ENCODE measurements around the gene STOX2.

STOX2 gene, protein sequence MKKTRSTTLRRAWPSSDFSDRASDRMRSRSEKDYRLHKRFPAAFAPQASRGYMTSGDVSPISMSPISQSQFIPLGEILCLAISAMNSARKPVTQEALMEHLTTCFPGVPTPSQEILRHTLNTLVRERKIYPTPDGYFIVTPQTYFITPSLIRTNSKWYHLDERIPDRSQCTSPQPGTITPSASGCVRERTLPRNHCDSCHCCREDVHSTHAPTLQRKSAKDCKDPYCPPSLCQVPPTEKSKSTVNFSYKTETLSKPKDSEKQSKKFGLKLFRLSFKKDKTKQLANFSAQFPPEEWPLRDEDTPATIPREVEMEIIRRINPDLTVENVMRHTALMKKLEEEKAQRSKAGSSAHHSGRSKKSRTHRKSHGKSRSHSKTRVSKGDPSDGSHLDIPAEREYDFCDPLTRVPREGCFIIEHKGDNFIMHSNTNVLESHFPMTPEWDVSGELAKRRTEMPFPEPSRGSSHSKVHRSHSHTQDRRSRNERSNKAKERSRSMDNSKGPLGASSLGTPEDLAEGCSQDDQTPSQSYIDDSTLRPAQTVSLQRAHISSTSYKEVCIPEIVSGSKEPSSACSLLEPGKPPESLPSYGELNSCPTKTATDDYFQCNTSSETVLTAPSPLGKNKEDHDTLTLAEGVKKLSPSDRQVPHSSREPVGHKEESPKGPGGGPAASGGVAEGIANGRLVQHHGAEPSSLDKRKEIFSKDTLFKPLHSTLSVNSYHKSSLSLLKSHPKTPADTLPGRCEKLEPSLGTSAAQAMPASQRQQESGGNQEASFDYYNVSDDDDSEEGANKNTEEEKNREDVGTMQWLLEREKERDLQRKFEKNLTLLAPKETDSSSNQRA (N-terminal part only)

DNA sequence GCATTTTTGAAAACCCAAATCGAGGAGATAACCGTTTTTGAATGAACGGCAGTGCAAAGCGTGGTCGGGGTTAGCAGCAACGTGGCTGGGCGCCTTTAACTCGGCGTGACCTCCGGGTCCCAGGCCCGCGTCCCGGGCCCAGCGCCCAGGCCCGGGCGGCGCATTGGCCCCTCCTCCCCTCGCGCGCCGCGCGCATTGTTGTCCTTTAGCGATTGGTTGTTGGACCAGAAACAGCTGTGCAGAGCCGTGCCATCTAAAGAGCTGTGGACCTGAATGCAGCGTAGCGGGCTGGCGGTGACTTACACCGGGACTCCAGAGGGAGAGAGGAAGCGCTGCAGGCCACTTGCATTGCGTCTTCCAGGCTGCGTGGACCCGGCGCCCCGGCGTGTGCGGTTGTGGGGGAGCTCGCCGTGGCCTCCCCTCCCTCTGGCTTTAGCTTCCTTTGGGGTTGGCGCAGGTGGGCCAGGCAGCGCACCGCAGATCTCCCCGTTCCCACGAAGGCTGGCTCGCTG, at the start of gene STOX2:
TSS of gene STOX2 (plus strand) at position 227 of the 512 bp plus-strand sequence. CDS start 1,484 bp downstream, outside the sequence.
- DNase-seq = no peak

DNA sequence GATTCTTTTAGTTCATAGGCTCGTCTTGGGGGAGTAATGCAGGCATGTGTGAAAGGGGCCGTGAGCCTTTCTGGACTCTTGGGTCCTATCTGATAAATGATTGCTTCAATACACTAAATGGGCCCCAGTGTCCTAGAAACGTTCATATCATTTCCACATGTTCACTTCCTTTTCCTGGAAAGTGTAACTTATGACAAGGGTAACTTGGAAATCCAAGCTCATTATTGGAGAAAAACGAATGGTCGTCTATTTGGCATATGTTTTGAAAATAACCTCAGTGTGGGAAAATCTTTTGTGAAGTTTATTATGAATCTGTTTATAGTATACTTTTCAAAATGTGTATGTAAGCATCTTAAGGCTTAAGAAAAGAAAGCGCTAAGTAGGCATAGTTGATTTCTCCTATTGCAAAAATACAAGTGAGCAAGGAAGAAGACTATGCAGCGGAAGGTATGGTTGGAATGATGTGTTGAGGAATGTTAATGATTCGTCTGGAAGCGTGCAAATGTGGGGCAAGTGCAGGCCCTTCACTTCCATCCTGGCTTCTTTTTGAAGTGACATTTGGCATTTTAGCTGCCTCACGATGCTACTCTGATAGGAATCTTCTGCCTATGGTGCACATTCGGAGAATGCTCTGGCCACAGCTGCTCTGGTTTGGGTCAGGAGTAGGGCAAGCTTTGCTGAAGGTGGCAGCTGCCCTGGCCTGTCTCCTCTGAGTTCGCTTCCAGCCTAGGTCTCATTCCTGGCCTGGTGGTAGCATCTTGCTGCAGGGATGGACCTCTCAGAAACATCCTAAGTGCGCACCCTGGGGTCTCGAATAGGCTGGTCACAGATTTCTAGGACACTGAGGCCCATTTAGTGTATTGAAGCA, 49.5 kb upstream of the STOX2 start:
- no peak for DNase-seq

DNA sequence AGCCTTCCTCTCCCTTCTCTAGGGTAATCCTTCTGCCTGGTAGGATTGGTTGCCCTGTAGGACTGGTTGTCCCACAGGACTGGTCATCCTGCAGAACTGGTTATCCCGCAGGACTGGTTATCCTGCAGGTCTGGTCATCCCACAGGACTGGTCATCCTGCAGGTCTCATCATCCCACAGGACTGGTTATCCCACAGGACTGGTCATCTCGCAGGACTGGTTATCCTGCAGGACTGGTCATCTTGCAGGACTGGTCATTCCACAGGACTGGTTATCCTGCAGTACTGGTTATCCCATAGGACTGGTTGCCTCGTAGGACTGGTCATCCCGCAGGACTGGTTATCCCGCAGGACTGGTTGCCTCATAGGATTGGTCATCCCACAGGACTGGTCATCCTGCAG, 48.1 kb upstream of the STOX2 start:
- DNase-seq = no peak

DNA sequence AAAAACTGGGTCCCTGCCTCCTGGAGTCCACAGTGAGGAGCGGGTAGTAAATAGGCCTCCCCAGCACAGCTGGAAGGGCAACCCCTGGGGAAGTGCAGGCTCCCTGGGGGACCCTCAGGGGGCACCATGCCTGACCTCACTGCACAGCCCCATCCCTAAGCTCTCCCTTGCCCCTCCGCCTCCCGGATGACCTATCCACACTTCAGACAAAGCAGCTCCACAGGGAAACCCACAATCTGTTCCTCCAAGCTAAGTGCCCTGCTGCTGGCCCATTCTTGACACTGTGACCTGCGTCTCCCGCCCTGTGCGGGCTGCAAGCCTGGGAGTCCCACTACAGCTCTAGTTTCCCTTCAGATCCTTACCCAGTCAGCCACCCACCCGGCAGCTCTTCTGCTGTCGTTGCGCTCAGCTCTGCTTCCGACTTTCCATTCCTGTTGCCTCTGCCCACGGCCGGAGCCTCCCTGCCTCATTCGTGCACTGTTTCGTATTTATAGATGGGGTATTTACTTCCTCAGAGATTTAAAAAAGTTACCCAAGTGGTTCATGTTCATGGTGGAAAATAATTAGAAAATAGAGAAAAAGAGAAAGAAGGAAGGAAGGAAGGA, 47.0 kb upstream of the STOX2 start:
- no peak for DNase-seq

DNA sequence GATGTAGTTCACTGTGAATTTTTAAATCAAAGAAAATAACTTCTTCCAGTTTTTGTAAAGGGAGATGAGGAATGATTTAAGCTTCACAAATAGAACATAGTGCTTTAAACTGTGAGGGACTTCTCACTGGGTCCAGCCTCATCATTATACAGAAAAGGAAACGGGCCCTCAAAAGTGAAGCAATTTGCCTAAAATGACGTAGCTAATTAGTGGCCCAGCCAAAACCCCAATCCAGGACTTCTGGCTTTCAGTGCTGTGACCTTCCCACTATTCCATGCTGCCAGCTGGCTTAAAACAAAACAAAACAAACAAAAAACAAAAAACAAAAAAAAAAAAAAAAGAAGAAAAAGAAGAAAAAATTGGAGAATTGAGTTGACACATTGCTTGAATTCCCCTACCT, 45.0 kb upstream of the STOX2 start:
- DNase-seq = no peak

DNA sequence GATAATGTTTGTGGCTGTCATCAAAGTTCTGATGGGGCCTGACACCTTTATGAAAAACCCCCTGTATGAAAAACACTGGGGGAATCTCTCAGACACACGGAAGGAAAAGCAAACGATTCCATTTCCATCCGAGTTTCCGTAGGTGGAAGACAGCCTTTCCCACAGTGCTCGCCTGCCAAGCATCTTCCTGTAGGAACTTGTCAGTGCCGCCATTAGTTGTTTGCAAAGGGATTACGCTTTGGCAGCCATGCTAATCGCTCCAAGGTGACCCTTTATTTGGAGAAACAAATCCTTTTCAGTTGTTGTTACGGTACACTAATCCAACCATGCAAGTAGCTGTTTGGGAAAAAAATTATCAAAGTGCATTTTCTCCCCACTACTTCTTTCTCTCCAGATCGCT, 44.4 kb upstream of the STOX2 start:
- no peak for DNase-seq

DNA sequence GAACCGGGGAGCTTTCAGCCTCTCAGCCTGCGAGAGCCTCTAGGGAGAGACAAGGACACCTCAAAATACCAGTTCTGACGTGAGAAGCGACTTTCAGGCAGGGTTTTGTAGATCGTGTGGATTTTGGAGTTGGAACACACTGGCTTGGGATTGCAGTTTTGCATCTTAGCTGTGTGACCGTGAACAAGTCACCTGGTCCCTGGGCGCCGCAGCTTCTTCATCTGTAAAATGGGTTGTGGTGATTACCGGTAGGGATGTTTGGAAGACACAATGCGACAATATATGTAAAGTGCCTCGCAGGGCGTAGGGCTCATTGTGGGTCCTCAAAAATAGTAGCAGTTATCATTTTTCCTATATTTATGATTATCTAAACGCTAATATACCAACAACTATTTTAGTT, 43.7 kb upstream of the STOX2 start:
- no peak for DNase-seq

DNA sequence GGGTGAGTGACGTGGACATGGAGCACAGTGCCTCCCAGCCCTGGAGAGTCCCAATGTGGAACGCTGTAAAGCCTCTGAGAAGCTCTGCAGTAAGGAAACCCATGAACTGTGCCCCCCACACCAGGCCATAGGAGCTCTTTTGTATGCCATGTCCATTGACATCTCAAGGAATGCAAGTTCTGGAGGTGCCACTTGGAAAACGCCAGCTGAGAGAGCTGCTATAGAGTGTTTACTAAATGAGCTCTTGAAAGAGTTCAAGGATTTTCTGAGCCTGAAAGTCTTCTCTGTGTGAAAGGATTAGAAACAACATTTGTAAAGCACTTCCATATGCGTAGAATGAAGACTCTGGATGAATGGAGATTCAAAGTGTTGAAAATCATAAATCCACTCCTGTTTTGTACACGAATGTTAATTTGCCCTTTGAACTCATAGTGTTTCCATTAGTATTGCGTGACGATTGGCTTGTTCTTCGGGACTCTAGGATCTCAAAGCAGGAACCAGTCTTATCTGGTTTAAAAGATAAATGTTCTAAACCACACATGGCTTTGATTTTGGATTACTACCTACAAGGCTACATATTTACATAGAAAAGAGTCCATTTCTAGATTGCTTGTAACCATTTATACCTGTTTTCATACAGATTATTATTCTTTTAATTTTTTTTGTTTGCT, 41.8 kb upstream of the STOX2 start:
- DNase-seq = no peak

DNA sequence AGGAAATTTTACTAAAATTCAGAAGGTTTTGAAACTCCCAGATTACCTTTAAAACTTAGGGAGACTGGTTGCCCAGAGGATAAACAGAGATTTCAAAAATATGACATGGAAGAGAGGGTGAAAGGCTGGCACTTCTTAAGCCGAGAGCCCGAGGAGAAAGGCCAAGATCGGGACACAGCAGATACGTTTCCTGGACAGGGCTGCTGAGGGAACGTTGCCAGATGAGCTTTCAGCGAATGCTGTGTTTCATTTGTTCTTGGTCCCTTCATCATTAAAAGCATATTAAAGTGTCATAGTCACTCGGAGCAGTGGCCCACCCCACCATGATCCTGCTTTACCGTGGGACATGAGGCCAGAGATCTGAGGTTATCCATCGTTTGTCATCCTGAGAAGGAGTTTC, 37.9 kb upstream of the STOX2 start:
- DNase-seq = no peak

DNA sequence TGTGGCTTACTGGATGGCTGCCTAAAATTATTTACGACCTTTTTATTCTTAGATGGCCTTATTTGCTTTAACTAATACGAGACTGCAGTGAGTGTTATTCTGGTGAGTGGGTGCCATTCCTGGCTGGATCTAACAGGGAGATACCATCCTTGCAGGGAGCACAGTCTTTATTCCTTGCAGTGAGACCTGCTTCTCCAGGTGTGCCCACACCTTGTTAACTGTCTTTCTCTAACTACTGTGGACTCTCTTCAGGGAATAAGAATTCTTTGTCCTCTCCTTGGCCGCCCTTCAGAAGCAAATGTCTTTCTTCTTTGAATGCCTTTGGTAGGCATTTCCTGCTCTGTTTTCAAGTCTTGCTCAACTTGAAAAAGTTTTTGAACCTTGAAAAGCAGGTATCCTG, 34.1 kb upstream of the STOX2 start:
- DNase-seq = no peak

DNA sequence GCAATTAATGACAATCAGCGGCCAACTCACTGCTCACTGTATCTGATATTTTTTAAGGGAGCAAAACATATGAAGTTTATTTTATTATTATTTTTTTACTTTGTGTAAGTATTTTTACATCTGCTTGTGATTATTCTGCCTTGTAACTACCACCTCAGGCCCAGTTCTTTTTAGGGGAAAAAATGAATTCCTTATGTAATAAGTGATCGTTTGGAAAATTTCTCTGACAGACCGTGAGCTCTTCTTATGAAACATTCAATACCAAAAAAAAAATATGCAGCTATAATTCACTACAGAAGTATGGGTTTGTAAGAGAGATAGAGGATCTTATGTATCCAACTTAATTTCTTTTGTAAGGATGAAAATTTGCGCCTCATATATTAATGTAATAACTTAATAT, 33.5 kb upstream of the STOX2 start:
- DNase-seq = no peak

DNA sequence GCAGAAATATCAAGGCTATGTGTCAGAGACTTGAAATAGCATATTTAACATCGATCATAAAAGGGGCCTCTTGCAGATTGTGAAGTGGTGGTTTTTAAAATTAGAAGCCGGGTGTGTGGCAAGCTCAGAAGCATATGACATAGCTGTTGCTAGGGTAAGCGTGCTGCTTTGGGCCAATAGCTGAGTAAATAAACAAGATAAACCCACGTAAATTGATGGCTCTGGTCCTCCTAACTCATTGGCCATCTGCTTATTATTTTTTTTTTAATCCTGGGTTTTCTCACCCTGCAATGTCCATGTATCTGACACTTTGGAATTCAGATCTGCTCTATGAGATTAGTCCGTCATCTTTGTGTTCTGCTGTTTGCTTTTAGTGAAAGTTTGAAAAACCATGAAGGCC, 32.6 kb upstream of the STOX2 start:
- no peak for DNase-seq

DNA sequence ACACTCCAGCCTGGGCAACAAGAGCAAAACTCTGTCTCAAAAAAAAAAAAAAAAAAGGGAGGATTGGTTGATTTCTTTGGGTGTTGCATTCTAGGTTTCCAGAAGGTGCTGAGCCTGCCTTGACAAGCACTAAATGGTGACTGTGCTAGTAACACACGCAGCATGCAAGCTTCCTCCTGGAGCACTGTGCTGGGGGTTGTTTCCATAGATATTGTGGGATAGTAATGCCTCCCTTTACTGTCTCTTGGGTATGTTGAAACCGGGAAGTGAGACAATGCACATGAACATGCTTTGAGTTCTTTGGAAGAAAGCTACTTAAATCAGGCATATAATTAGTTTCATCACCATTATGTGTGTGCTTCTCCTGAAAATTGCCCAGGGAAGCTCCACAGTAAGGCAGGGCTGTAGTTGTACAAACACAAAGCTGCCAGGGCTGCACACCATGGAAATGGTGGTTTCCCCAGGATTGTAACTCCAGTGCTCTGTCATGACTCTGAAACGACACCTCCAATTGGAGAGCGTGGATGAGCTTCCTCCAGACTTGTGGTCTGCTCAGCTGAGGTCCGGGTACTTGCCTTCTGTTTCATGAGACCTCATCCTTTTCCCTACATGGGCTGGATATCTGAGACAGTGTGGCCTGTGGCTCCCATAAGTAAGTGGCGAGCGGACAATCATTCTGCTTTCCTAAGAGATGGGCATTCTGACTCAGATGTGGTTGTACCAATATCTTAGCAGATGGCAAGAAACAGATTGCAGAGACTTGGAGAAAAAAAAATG, 31.5 kb upstream of the STOX2 start:
- no peak for DNase-seq

DNA sequence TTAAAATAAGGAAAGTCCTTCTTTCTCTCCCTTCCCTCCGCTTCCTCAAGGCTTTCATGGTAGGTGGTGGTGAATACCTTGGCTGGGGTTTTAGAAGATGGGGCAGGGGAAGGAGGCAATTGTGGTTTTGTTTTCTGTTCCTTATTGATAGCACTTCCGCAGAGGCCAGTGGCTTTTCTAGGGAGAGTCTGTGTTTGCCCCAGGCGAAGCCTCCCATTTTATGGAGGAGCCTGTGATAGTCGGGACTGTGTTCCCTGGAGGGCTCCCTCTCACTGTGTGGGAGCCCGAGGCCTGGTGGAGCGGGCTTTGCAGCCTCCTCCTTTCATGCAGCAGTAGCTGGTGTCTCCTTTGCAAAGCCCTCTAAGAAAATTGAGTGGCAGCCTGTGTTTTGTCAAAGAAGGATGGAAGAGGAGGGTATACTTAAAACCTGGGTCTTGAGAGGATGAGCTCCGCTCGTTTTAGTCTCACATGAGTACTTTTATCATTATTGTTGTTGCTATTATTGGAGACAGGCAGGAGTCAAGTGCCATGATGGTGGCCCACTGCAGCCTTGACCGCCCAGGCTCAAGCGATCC, 29.8 kb upstream of the STOX2 start:
- DNase-seq = no peak

DNA sequence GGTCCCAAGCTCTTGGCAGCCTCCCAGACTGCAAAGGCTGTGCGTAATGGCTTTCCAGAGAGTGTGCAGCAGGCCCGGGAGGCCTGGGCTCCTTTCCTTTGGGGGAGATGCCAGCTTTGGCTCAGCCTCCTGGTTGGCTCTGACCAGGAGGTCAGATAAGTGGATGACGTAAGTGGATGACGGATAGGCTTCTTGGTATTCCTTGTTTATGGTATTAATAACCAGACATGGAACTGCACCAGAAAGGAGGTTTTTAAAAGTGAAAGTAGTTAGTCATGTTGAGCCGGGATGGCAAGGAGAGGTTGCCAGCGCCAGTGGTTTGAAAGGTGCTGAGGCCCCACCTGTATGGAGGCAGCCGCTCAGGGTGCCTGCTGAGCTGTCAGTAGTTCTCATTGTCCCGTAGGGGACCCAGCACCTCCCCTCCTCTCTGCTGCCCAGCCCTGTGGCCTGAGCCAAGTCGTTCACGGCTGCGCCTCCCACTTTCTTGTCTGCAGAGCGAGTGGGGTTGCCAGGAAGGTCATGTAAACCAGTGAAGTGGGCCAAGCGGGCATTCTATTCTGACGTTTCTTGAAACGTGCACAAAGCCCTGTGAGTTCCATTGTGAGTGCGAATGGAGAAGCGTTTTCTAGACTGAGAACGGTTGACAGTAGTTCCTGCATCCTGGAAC, 28.7 kb upstream of the STOX2 start:
- no peak for DNase-seq

DNA sequence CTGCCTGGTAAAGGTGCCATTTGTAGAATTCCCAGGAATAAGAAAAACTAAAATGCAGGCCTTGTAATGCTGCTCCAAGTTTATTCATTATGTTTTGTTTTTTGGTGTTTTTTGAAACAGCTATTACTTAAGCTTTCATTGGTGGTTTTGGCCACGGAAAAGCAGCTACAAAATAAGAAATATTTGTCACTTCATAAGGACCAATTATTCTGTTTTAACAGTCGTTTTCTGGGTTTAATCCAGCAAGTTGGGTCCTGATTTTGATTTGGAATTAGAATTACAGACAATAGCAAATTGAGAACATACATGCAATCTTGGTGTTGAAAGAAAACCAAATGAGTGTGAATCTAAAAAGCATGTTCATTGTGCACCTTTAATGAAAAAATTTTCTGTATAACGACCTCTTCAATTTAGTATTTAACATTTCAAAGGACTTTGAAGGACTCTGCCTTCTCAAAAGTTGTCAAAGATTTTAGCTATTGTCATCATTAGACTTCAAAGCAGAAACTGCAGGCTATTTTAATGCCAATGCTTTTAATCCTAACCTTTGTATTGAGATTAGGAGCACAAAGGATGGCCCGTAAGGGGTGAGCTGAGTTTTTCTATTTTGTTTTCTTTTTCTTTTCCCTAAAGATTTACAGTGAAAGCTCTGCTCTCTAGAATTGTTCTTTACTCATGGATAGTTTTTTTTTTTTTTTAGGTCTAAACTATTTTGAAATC, 26.7 kb upstream of the STOX2 start:
- no peak for DNase-seq

DNA sequence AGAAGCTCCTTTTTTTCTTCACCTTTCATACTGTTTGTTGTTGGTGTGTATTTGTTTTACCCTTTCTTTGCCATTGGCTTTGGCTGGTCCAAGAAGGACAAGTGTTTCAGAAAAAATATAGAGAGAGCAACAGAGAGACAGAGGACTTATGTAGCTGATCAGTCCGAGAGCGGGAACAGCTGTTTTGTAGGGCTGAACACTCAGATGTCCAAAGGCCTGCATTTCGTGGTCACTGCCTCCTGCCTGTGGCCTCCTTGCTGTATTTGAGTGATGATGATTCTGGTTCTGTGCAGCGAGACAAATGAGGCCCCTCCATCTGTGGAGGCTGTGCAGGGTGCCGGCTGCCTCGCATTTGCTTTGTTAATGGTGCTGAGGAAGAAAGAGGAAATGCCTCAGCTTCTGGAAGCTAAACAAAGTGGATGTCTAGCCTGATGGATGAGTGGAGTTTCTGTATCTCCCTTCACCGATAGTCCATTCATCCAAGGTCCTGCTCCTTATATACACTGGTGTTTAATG, 19.8 kb upstream of the STOX2 start:
- DNase-seq = no peak

DNA sequence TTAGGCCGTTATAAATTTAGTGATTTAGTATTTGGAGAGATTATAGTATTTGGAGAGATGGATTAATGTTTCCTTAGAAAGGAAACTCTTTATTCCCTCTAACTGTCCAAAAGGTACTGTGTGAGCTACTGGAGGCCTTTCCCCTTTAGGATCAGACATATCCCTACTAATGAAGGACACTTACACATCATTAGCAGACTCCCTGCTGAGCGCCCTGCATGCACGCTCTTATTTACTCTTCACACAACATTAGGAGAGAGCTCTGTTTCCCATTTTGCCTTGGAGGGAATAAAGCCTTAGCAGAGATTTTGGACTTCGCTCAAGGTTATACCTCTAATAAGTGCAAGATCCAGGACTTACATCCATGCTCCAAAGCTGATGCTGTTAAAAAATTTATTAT, 17.8 kb upstream of the STOX2 start:
- no peak for DNase-seq

DNA sequence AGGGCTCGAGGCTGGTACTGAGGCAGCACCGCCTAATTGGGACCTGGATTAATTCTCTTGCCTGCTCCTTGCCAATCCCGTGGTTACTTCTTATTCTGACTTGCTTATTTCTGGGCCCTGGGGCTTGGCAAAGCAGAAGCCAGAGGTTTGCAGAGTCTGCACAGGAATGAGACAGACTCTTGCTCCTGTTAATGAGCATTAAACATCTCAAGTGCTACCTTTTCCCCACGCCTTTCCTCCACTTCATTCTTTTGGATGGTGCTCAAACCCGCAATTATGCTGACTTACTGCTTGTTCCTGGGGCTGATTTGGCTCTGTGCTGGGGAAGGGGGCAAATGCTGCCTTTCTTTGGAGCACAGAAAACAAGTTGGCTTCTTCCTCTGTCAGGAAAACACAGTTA, 16.5 kb upstream of the STOX2 start:
- no peak for DNase-seq

Data from NCI-H1417 treated with DMSO at 0.1 percent for 48 hours (cell line).